ENCODE measurements around the gene FGA. TPM values are rescaled to one million over a fixed set of nuclear protein-coding genes. Genes with fewer than 3 reads are reported as not detected.
A peak's percentile ranks its signal among the peaks of the same experiment; 100 is the strongest.
"Not testable (repeated sequence)": the region's sequence is repeated elsewhere in the genome, so short reads cannot be mapped to it uniquely, and the experiment has no call there.

Gene FGA
- total and polyA plus RNA-seq, 4 donors, result 8,747 to 25,210 (median 14,399) TPM

DNA sequence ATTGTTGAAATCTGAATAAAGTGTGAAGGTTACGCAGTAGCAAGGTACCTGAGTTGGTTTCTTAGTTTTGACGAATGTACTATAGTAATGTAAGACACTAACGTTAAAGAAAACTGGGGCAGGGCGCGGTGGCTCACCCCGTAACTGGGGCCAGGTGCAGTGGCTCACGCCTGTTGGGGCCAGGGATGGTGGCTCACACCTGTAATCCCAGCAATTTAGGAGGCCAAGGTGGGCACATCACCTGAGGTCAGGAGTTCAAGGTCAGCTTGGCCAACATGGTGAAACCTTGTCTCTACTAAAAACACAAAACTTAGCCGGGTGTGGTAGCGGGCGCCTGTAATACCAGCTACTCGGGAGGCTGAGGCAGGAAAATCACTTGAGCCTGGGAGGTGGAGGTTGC, 6.7 kb upstream of the FGA start:
- not testable (repeated sequence) for H3K27me3 ChIP-seq (ENCODE audit: control insufficient read depth in 4 of 4, insufficient read depth in 4 of 4, low read length in 3 of 4); H3K9me3 ChIP-seq (ENCODE audit: control insufficient read depth in 4 of 4, low read length in 3 of 4); DNase-seq (ENCODE audit: low spot score); H3K36me3 ChIP-seq (ENCODE audit: control insufficient read depth in 4 of 4, insufficient read depth in 3 of 4, low read depth in 1 of 4, low read length in 3 of 4); H3K9ac ChIP-seq (ENCODE audit: low read depth in 1 of 2, low read length in 2 of 2)
- Histone ChIP-seq H3K4me3 (ENCODE audit: low read depth in 1 of 3, low read length in 3 of 3) (peak overlapping the region in 1 of 3 donors; percentile 38), H3K4me1 (ENCODE audit: control insufficient read depth in 4 of 4, insufficient read depth in 4 of 4, low read length in 3 of 4) (peaks cover 5 to 59% (median 48%) of the 10 kb centered on the region in 4 donors), H3K27ac (ENCODE audit: low read depth in 1 of 2, low read length in 2 of 2) (peak overlapping the region; percentile 68 to 71)
- TF ChIP-seq RXRA (IDR thresholded peaks at IDR 0.05), result peak in 1 of 2 donors; percentile 10
- 53% methylated on average over 11 of the region's 11 CpGs for WGBS

DNA sequence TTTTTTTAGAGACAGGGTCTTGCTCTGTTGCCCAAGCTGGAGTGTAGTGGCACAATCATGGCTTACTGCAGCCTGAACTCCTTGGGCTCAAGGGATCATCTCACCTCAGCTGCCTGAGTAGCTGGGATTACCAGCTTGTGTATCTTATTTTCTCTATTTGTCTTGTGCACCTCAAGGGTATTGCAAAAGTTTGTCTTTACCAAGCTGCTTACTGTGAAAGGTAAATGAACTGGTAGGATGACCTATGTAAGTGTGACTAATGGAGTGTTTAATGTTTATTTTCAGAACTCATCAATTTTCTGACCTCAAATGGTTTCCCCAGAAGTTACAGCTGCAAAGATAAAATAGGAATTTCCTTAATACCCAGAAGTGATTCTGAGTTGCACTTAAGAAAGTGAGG, 5.3 kb upstream of the FGA start:
- DNase-seq (ENCODE audit: low spot score), result no peak
- peaks cover 5 to 72% (median 61%) of the 10 kb centered on the region in 4 donors for H3K4me1 ChIP-seq (ENCODE audit: control insufficient read depth in 4 of 4, insufficient read depth in 4 of 4, low read length in 3 of 4)
- no peaks in the 10 kb centered on the region for H3K36me3 ChIP-seq (ENCODE audit: control insufficient read depth in 4 of 4, insufficient read depth in 3 of 4, low read depth in 1 of 4, low read length in 3 of 4)
- H3K9me3 ChIP-seq (ENCODE audit: control insufficient read depth in 4 of 4, low read length in 3 of 4), result no peaks in the 10 kb centered on the region
- H3K4me3 ChIP-seq (ENCODE audit: low read depth in 1 of 3, low read length in 3 of 3), result no peak overlapping the region
- H3K9ac ChIP-seq (ENCODE audit: low read depth in 1 of 2, low read length in 2 of 2), result no peak overlapping the region
- H3K27ac ChIP-seq (ENCODE audit: low read depth in 1 of 2, low read length in 2 of 2), result peak overlapping the region in 1 of 2 donors; percentile 11
- H3K27me3 ChIP-seq (ENCODE audit: control insufficient read depth in 4 of 4, insufficient read depth in 4 of 4, low read length in 3 of 4), result no peaks in the 10 kb centered on the region
- no peak for TF ChIP-seq SP1 (IDR thresholded peaks at IDR 0.05)
- TF ChIP-seq HNF4A (conservative IDR thresholded peaks at IDR 0.05), result peak; percentile 35 to 63
- peak; percentile 52 for TF ChIP-seq YY1 (IDR thresholded peaks at IDR 0.05)
- TF ChIP-seq RXRA (IDR thresholded peaks at IDR 0.05), result peak; percentile 65 to 80
- TF ChIP-seq FOXA2 (IDR thresholded peaks at IDR 0.05), result no peak
- no peak for TF ChIP-seq RAD21 (IDR thresholded peaks at IDR 0.05)
- TF ChIP-seq JUND (IDR thresholded peaks at IDR 0.05), result peak; percentile 39 to 78

DNA sequence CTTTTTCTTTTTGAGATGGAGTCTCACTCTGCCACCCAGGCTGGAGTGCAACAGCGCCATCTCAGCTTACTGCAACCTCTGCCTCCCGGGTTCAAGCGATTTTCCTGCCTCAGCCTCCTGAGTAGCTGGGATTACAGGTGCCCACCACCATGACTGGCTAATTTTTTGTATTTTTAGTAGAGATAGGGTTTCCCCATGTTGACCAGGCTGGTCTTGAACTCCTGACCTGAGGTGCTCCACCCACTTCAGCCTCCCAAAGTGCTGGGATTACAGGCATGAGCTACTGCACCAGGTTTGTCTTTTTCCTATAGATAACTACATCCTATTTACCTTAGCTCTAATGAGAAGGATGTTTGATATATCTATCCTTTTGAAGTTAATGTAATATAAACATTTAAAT, 3.8 kb upstream of the FGA start:
- H3K9ac ChIP-seq (ENCODE audit: low read depth in 1 of 2, low read length in 2 of 2); H3K4me3 ChIP-seq (ENCODE audit: low read depth in 1 of 3, low read length in 3 of 3); H3K27me3 ChIP-seq (ENCODE audit: control insufficient read depth in 4 of 4, insufficient read depth in 4 of 4, low read length in 3 of 4); H3K9me3 ChIP-seq (ENCODE audit: control insufficient read depth in 4 of 4, low read length in 3 of 4); DNase-seq (ENCODE audit: low spot score); H3K27ac ChIP-seq (ENCODE audit: low read depth in 1 of 2, low read length in 2 of 2): not testable (repeated sequence)
- 88% methylated on average over 3 of the region's 3 CpGs for WGBS
- peaks cover 0 to 11% (median 7%) of the 10 kb centered on the region in 4 donors for H3K36me3 ChIP-seq (ENCODE audit: control insufficient read depth in 4 of 4, insufficient read depth in 3 of 4, low read depth in 1 of 4, low read length in 3 of 4)
- peaks cover 5 to 69% (median 60%) of the 10 kb centered on the region in 4 donors for H3K4me1 ChIP-seq (ENCODE audit: control insufficient read depth in 4 of 4, insufficient read depth in 4 of 4, low read length in 3 of 4)

DNA sequence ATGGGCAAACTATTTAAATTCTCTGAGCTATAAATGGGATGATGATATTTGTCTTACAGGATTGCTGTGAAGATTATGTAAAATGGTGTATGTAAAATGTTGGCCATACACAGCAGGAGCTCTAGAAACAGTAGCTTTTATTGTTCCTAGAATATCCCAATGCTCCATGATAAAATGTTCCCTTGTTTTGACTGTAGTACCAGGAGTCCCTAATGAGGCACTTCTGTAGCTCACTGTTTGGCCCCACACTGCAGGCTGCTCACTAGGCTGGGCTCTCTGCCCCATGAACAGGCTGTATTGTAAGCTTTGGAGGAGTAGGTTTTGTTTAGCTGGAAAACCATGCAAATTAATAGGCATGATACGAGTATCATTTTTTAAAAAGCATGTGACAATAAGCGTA, 3.3 kb upstream of the FGA start:
- Histone ChIP-seq H3K4me3 (ENCODE audit: low read depth in 1 of 3, low read length in 3 of 3) (no peak overlapping the region), H3K4me1 (ENCODE audit: control insufficient read depth in 4 of 4, insufficient read depth in 4 of 4, low read length in 3 of 4) (peaks cover 5 to 73% (median 58%) of the 10 kb centered on the region in 4 donors), H3K36me3 (ENCODE audit: control insufficient read depth in 4 of 4, insufficient read depth in 3 of 4, low read depth in 1 of 4, low read length in 3 of 4) (peaks cover 0 to 16% (median 11%) of the 10 kb centered on the region in 4 donors), H3K9ac (ENCODE audit: low read depth in 1 of 2, low read length in 2 of 2) (no peak overlapping the region), H3K27ac (ENCODE audit: low read depth in 1 of 2, low read length in 2 of 2) (peak overlapping the region; percentile 61 to 84), H3K9me3 (ENCODE audit: control insufficient read depth in 4 of 4, low read length in 3 of 4) (no peaks in the 10 kb centered on the region), H3K27me3 (ENCODE audit: control insufficient read depth in 4 of 4, insufficient read depth in 4 of 4, low read length in 3 of 4) (no peaks in the 10 kb centered on the region)
- no peak for DNase-seq (ENCODE audit: low spot score)
- no peak for TF ChIP-seq JUND (IDR thresholded peaks at IDR 0.05)
- TF ChIP-seq NR2F2 (IDR thresholded peaks at IDR 0.05), result no peak
- no peak for TF ChIP-seq MAX (IDR thresholded peaks at IDR 0.05)
- TF ChIP-seq YY1 (IDR thresholded peaks at IDR 0.05), result no peak
- TF ChIP-seq, protein P1, sequence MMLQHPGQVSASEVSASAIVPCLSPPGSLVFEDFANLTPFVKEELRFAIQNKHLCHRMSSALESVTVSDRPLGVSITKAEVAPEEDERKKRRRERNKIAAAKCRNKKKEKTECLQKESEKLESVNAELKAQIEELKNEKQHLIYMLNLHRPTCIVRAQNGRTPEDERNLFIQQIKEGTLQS (IDR thresholded peaks at IDR 0.05), result no peak
- TF ChIP-seq EGR1 (IDR thresholded peaks at IDR 0.05; ENCODE audit: low read depth in 2 of 2), result no peak
- no peak for TF ChIP-seq RXRA (IDR thresholded peaks at IDR 0.05)
- TF ChIP-seq CTCF (IDR thresholded peaks at IDR 0.05; ENCODE audit: low read depth, low read length, missing input control), result no peak
- TF ChIP-seq ZBTB33 (IDR thresholded peaks at IDR 0.05), result no peak
- no peak for TF ChIP-seq HNF4A (conservative IDR thresholded peaks at IDR 0.05)
- TF ChIP-seq GABPA (IDR thresholded peaks at IDR 0.05 in 1 of 2, conservative IDR thresholded peaks at IDR 0.05 in 1 of 2), result no peak
- TF ChIP-seq FOXA2 (IDR thresholded peaks at IDR 0.05), result no peak
- TF ChIP-seq REST (IDR thresholded peaks at IDR 0.05), result no peak
- TF ChIP-seq FOXA1 (IDR thresholded peaks at IDR 0.05), result no peak
- 72% methylated on average over 2 of the region's 2 CpGs for WGBS
